Stomach (tissue), 4 donors: Measurements from ENCODE around the gene FGA.

Source experiments
- EP300 ChIP-seq: sonication (generic); formaldehyde crosslinking; IDR thresholded peaks from one replicate; pipeline ENCODE4 v1.6.1; 2017; ENCODE audit warnings: antibody characterized with exemption
- POLR2A ChIP-seq, 4 donors: fragments of 450-650 bp; IDR thresholded peaks; one replicate each; pipeline ENCODE4 v1.6.1; 2016; ENCODE audit warnings: antibody characterized with exemption in 4 of 4, control low read depth in 2 of 4, mild to moderate bottlenecking in 1 of 4, moderate library complexity in 1 of 4
- TF ChIP-seq, protein P1 (sequence below), 7 experiments: fragments of 450-650 bp in 4 of 7; fragments of 200-600 bp in 3 of 7; sonication (generic) in 3 of 7; IDR thresholded peaks; one replicate each; pipeline ENCODE4 v1.5.1; 2016 to 2019; ENCODE audit warnings: antibody characterized with exemption in 7 of 7, control low read depth in 2 of 7, mild to moderate bottlenecking in 1 of 7

DNA sequence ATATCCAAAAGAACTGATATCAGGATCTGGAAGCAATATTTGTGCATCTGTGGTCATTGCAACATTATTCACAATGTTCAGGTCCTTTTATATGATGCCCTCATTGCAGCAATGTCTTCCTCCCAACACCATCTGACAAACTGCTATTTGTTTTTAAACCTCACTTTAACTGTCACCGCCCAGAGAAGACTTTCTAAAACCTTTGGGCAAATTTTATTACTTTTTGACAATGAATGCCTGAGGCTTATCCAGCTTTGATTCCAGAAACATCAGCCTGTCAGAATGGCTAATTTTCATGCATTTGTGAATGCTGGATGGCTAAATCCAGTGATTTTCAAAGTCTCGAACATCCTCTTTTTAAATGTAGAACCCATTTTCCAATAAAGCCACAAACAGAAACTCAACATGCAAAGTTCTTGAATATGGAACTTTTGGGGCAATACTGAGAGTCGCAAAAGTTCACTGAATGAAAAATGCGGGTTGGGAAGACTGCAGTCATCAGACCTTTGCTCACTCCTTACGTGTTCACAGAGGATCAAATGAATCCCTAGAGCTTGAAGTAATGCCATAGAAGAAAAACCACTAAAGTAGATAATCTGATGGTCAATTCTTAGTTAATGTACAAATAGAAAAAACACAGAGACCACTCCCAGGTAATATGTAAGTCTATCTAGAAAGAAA lies 17.2 kb downstream of the FGA start:
- TF ChIP-seq, protein P1, sequence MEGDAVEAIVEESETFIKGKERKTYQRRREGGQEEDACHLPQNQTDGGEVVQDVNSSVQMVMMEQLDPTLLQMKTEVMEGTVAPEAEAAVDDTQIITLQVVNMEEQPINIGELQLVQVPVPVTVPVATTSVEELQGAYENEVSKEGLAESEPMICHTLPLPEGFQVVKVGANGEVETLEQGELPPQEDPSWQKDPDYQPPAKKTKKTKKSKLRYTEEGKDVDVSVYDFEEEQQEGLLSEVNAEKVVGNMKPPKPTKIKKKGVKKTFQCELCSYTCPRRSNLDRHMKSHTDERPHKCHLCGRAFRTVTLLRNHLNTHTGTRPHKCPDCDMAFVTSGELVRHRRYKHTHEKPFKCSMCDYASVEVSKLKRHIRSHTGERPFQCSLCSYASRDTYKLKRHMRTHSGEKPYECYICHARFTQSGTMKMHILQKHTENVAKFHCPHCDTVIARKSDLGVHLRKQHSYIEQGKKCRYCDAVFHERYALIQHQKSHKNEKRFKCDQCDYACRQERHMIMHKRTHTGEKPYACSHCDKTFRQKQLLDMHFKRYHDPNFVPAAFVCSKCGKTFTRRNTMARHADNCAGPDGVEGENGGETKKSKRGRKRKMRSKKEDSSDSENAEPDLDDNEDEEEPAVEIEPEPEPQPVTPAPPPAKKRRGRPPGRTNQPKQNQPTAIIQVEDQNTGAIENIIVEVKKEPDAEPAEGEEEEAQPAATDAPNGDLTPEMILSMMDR (IDR thresholded peaks at IDR 0.05) = no peak
- TF ChIP-seq POLR2A (IDR thresholded peaks at IDR 0.05) (no peak), EP300 (no peak)
